Measurements from ENCODE around the gene CDY2B. TPM values are rescaled to one million over a fixed set of nuclear protein-coding genes. Genes with fewer than 3 reads are reported as not detected.

Gene CDY2B
- not detected in 2 replicates for total RNA-seq

GRCh38 chrY:17880120-17880519, at the start of gene CDY2B:
Gene CDY2B (minus strand): TSS chrY:17880220. CDS start chrY:17879892, 328 bp downstream.

Other genes starting within 250 kb of the CDY2B start
- not detected in 2 replicates for gene CDY2A, start 145.6 kb upstream of the CDY2B start, total RNA-seq

Data from bronchial smooth muscle cell (primary cell).